ENCODE data around the gene NRXN3. TPM values are rescaled to one million over a fixed set of nuclear protein-coding genes. Genes with fewer than 3 reads are reported as not detected.

NRXN3 gene
- total RNA-seq, 4 donors from 2014 or later, result 0.04 to 0.16 TPM; not detected in 2

GRCh38 chr14:79586416-79586815, 1416.2 kb downstream of the NRXN3 start:
- Histone ChIP-seq H3K27me3 (no peaks in the 10 kb centered on the region), H3K36me3 (no peaks in the 10 kb centered on the region), H3K4me3 (no peak overlapping the region), H3K9me3 (no peaks in the 10 kb centered on the region), H3K4me1 (peaks cover 0 to 4% of the 10 kb centered on the region in 2 donors), H3K27ac (no peak overlapping the region)
- TF ChIP-seq CTCF (IDR thresholded peaks at IDR 0.05 in 4 of 5, conservative IDR thresholded peaks at IDR 0.05 in 1 of 5), result no peak
- TF ChIP-seq POLR2A (IDR thresholded peaks at IDR 0.05), result no peak
- ATAC-seq (no peak), DNase-seq (no peak)
- in situ Hi-C loops (cut with MboI; ENCODE audit: low sequenced_read_pairs in 4 of 4) (no loop called here), intact Hi-C loops (cut with DNase I; ENCODE audit: low total_unique reads) (no loop called here)

- in situ Hi-C loops (cut with MboI; ENCODE audit: low sequenced_read_pairs in 4 of 4), result no loop called here
- TF ChIP-seq CTCF (IDR thresholded peaks at IDR 0.05 in 4 of 5, conservative IDR thresholded peaks at IDR 0.05 in 1 of 5) (no peak), POLR2A (IDR thresholded peaks at IDR 0.05) (no peak)
- Histone ChIP-seq H3K9me3 (no peaks in the 10 kb centered on the region), H3K27ac (no peak overlapping the region), H3K4me3 (no peak overlapping the region), H3K36me3 (no peaks in the 10 kb centered on the region), H3K4me1 (peaks cover 0 to 4% of the 10 kb centered on the region in 2 donors), H3K27me3 (no peaks in the 10 kb centered on the region)
- no peak for ATAC-seq
- DNase-seq, result no peak
- intact Hi-C loops (cut with DNase I; ENCODE audit: low total_unique reads), result no loop called here
Observed at GRCh38 chr14:79586989-79587598, 1416.9 kb downstream of the NRXN3 start.

DNA sequence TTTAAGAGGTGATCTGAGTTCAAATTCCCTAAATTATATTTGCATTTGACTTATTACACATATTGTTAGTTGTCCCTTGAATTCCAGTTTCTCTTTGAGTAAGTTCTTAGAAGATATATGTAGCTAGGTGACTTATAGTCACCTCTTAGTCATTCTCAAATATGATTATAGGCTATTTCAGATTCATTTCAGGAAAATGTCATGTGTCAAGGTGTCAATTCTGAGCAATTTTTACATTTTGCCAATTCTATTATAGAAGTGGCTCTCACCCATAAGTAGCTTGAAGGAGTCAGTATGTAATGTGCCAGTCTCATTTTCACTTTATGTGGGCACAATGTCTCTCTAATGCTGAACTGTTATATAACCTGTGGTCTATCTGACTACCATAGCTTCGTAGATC, 1417.7 kb downstream of the NRXN3 start:
- no peak for DNase-seq
- Histone ChIP-seq H3K4me1 (peaks cover 0 to 4% of the 10 kb centered on the region in 2 donors), H3K9me3 (no peaks in the 10 kb centered on the region), H3K27me3 (no peaks in the 10 kb centered on the region), H3K4me3 (no peak overlapping the region), H3K36me3 (no peaks in the 10 kb centered on the region), H3K27ac (no peak overlapping the region)
- no peak for TF ChIP-seq CTCF (IDR thresholded peaks at IDR 0.05 in 4 of 5, conservative IDR thresholded peaks at IDR 0.05 in 1 of 5)
- TF ChIP-seq POLR2A (IDR thresholded peaks at IDR 0.05), result no peak
- no peak for ATAC-seq
- in situ Hi-C loops (cut with MboI; ENCODE audit: low sequenced_read_pairs in 4 of 4) (no loop called here), intact Hi-C loops (cut with DNase I; ENCODE audit: low total_unique reads) (no loop called here)

- DNase-seq (no peak), ATAC-seq (no peak)
- no peaks in the 10 kb centered on the region for H3K36me3 ChIP-seq
- H3K9me3 ChIP-seq, result no peaks in the 10 kb centered on the region
- no peak overlapping the region for H3K27ac ChIP-seq
- no peak overlapping the region for H3K4me3 ChIP-seq
- H3K27me3 ChIP-seq, result no peaks in the 10 kb centered on the region
- in situ Hi-C loops (cut with MboI; ENCODE audit: low sequenced_read_pairs in 4 of 4) (no loop called here), intact Hi-C loops (cut with DNase I; ENCODE audit: low total_unique reads) (no loop called here)
- peaks cover 0 to 4% of the 10 kb centered on the region in 2 donors for H3K4me1 ChIP-seq
- no peak for TF ChIP-seq POLR2A (IDR thresholded peaks at IDR 0.05)
- no peak for TF ChIP-seq CTCF (IDR thresholded peaks at IDR 0.05 in 4 of 5, conservative IDR thresholded peaks at IDR 0.05 in 1 of 5)
Observed at GRCh38 chr14:79588398-79588797, 1418.2 kb downstream of the NRXN3 start.

DNA sequence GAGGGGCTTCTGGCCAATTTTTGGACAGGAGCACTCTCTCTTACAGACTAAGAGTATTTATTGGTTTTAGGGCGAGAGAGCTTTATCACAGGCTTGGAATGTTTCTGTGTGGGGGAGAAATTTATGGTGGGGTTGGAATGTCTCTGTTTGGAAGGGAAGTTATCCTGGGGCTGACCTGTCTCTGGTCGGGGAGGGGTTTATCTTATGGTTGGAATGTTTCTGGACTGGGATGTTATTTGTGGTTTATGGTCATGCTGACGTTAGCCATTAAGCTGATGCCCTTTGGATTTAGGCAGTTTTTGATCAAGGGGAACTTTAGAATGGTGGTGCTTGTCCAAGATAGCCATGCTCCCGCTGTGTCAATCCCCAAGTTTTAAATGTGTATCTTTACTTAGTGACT, 1426.4 kb downstream of the NRXN3 start:
- H3K27me3 ChIP-seq, result no peaks in the 10 kb centered on the region
- no peak overlapping the region for H3K27ac ChIP-seq
- in situ Hi-C loops (cut with MboI; ENCODE audit: low sequenced_read_pairs in 4 of 4), result no loop called here
- H3K9me3 ChIP-seq, result no peaks in the 10 kb centered on the region
- ATAC-seq, result no peak
- H3K36me3 ChIP-seq, result no peaks in the 10 kb centered on the region
- intact Hi-C loops (cut with DNase I; ENCODE audit: low total_unique reads), result no loop called here
- TF ChIP-seq CTCF (IDR thresholded peaks at IDR 0.05 in 4 of 5, conservative IDR thresholded peaks at IDR 0.05 in 1 of 5), result no peak
- TF ChIP-seq POLR2A (IDR thresholded peaks at IDR 0.05), result no peak
- DNase-seq, result no peak
- H3K4me3 ChIP-seq, result no peak overlapping the region
- H3K4me1 ChIP-seq, result no peaks in the 10 kb centered on the region
